ENCODE results near the gene FILIP1L.

FILIP1L gene

DNA sequence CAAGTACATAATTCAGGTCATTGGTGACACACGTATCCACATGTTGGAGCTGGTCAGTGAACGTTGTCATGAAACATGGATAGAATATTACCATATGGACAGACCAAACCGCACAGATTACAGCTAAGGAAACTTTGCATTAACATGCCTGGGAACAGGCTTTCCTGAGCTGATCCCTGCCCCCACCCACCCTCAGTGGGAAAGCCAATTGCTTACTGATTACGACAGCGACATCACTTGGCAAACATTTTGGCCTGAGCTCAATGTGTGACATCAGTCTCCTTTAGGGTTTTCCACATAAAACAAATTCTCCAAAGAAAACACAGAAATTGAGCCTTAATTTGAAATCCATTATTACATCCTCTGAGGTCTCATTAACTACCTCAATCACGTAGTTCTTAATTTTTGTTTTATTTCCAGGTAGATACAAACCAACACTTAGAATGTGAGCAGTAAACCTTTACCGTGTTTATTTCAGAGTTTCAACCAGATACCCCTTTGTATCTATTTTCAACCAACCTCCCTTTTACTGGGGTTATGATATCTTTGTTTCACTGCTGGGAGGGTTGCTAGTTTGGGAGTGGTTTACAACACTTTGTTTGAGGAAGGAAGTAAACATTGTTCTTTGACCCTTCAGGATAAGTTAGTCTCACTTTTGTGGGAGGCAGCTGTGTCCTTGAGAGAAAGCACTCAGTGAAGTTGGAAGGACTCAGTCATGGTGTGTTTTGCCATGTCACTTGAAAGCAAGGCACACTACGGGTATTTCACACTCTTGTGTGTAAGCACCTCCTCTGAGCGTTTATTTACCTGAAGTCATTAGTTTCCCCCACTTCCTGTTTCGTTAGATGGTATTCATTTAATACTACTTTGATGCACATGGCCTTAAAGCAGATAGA lies 193.6 kb downstream of the FILIP1L start:
- TF ChIP-seq GATA3 (IDR thresholded peaks at IDR 0.05; ENCODE audit: low read depth, low read length) (no peak), GATA2 (IDR thresholded peaks at IDR 0.05; ENCODE audit: low read depth, low read length) (no peak)

GRCh38 chr3:99919694-99920093 lies 194.6 kb downstream of the FILIP1L start:
- TF ChIP-seq GATA2 (IDR thresholded peaks at IDR 0.05; ENCODE audit: low read depth, low read length) = no peak

GRCh38 chr3:99918715-99919114 lies 195.6 kb downstream of the FILIP1L start:
- TF ChIP-seq GATA2 (IDR thresholded peaks at IDR 0.05; ENCODE audit: low read depth, low read length) (no peak), GATA3 (IDR thresholded peaks at IDR 0.05; ENCODE audit: low read depth, low read length) (no peak)

- TF ChIP-seq GATA2 (IDR thresholded peaks at IDR 0.05; ENCODE audit: low read depth, low read length) (no peak), GATA3 (IDR thresholded peaks at IDR 0.05; ENCODE audit: low read depth, low read length) (no peak)
Measured at GRCh38 chr3:99915906-99916432, 198.3 kb downstream of the FILIP1L start.

DNA sequence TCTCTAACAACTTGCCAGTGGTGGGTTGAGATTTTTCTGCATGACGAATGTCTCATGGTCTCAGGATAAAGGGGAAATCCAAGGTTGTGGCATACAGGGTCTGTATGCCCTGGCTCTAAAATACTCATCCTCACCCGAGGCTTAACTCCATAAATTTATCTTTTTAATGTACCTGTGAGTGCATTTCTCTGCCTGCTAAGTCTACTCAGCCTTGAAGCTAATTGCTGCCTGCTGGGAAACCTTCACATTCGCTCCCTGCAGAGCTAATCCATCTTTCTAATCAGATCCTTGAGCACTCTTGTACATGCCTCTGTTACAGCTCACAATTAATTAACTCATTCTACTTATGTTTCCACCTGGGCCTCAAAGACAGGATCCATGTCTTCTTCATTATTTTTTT lies 202.9 kb downstream of the FILIP1L start:
- TF ChIP-seq GATA2 (IDR thresholded peaks at IDR 0.05; ENCODE audit: low read depth, low read length) (peak; percentile 27; the same call in 1 of the 2 replicates), GATA3 (IDR thresholded peaks at IDR 0.05; ENCODE audit: low read depth, low read length) (no peak)

DNA sequence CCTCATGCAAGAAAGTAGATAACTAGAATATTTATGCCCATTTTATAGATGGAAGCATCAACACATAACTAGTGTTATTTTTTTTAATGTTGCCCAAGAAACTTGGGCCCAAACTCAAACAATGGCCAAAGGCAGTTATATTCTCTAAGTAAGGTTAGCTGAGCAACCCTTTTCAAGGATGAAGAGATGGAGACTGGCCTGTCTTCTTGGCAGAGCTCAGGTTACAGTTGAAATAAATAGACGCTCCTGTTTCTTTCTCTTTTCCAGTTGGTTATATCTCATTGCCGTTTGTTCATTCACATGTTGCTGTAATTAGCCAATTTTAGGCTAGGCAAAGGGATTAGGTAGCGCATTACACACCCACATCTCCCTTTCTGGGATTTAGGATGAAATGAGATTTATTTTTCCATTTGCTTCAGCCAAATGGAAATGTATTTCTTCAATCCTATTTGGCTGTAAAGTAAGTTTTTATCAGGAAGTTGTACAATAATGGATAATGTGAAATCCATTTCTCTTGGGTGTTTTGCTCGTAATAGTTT lies 203.5 kb downstream of the FILIP1L start:
- TF ChIP-seq GATA3 (IDR thresholded peaks at IDR 0.05; ENCODE audit: low read depth, low read length) = no peak
- TF ChIP-seq GATA2 (IDR thresholded peaks at IDR 0.05; ENCODE audit: low read depth, low read length) = no peak

- TF ChIP-seq GATA3 (IDR thresholded peaks at IDR 0.05; ENCODE audit: low read depth, low read length) (no peak), GATA2 (IDR thresholded peaks at IDR 0.05; ENCODE audit: low read depth, low read length) (no peak)
Measured at GRCh38 chr3:99909714-99910495, 204.4 kb downstream of the FILIP1L start.

GRCh38 chr3:99907959-99908544 lies 206.2 kb downstream of the FILIP1L start:
- no peak for TF ChIP-seq GATA3 (IDR thresholded peaks at IDR 0.05; ENCODE audit: low read depth, low read length)
- TF ChIP-seq GATA2 (IDR thresholded peaks at IDR 0.05; ENCODE audit: low read depth, low read length) = no peak

- TF ChIP-seq GATA2 (IDR thresholded peaks at IDR 0.05; ENCODE audit: low read depth, low read length) (peak; percentile 60; the same call in 1 of the 2 replicates), GATA3 (IDR thresholded peaks at IDR 0.05; ENCODE audit: low read depth, low read length) (peak; percentile 73)
Measured at GRCh38 chr3:99903869-99904268, 210.4 kb downstream of the FILIP1L start.

GRCh38 chr3:99902091-99902490 lies 212.2 kb downstream of the FILIP1L start:
- TF ChIP-seq GATA3 (IDR thresholded peaks at IDR 0.05; ENCODE audit: low read depth, low read length) (no peak), GATA2 (IDR thresholded peaks at IDR 0.05; ENCODE audit: low read depth, low read length) (no peak)

- TF ChIP-seq GATA3 (IDR thresholded peaks at IDR 0.05; ENCODE audit: low read depth, low read length) (no peak), GATA2 (IDR thresholded peaks at IDR 0.05; ENCODE audit: low read depth, low read length) (no peak)
Measured at GRCh38 chr3:99901200-99901926, 212.9 kb downstream of the FILIP1L start.

DNA sequence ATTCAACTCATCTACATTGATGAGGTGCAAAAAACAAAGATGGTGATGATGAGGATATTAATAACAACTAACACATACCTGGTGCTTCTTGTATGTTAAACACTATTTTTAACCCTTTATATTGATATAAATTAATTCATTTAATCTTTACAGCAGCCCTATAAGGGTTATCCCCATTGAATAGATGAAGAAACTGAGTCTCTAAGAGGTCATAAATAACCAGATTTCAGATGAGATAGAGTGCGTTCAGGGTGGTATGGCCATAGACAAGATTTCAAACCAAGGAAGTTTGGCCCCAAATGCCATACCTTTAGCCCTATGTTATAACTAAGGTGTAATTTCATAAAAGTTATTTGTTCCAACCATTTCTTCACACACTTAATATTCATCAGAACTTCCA lies 214.1 kb downstream of the FILIP1L start:
- TF ChIP-seq GATA2 (IDR thresholded peaks at IDR 0.05; ENCODE audit: low read depth, low read length) (no peak), GATA3 (IDR thresholded peaks at IDR 0.05; ENCODE audit: low read depth, low read length) (no peak)

- TF ChIP-seq GATA2 (IDR thresholded peaks at IDR 0.05; ENCODE audit: low read depth, low read length) = no peak
- TF ChIP-seq GATA3 (IDR thresholded peaks at IDR 0.05; ENCODE audit: low read depth, low read length) = no peak
Measured at GRCh38 chr3:99899603-99900002, 214.7 kb downstream of the FILIP1L start.

Measured in SH-SY5Y (cell line).